NCI-H146 treated with DMSO at 0.1 percent for 48 hours (cell line): ENCODE data around the gene SPAG9.
A peak's percentile ranks its signal among the peaks of the same experiment; 100 is the strongest.
"Not testable (repeated sequence)": the region's sequence is repeated elsewhere in the genome, so short reads cannot be mapped to it uniquely, and the experiment has no call there.

ENCODE experiments used
- DNase-seq: peaks from one replicate; lab custom pipeline; 2025; ENCODE audit not compliant: unreplicated experiment; lab: John Stamatoyannopoulos, UW

The SPAG9 gene

DNA sequence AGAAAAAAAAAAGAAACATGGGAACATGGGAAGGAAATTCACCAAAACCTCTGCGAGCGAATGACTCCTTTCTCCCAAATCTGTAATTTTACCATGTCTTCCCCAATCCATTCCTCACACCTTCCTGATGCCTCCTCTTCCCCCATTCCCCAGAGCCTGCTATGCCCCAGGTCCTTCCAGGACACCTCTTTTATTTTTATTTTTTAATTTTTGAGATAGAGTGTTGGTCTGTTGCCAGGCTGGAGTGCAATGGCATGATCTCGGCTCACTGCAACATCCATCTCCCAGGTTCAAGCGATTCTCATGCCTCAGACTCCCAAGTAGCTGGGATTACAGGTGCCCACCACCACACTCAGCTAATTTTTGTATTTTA, 179.0 kb downstream of the SPAG9 start:
- not testable (repeated sequence) for DNase-seq

- no peak for DNase-seq
Observed at GRCh38 chr17:50939795-50940684, 180.6 kb downstream of the SPAG9 start.

- no peak for DNase-seq
Observed at GRCh38 chr17:50939542-50939794, 181.2 kb downstream of the SPAG9 start.

DNA sequence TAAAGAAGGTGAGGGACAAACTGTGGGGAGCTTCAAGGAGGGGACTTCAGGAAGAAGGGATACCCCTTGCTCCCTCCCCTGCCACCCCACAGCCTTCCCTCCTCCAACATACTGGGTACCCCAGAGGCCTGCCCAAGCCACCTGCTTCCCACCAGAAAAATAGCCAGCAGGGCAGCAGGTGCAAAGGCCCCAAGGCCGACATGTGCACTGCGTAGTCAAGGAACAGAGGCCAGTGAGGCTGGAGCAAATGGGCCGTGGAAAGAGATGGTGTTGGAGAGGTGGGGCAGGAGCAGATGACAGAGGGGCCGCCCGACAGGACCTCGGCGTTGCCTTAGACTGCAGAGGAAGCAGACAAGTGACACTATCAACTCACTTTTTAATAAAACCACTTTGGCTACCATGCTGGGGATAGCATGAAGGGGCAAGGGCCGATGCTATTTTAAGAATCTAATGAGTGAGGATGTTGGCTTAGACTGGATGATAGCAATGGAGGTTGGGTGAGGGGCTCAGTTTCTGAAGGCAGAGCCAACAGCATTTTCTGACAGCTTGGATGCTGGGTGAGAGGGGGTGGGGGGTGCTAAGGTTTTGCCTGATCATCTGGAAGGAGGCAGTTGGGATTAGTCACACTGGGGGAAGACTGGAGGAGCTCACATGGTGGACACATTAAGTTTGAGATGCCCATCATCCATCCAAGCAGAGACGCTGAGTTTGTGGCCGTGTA, 181.7 kb downstream of the SPAG9 start:
- no peak for DNase-seq

DNA sequence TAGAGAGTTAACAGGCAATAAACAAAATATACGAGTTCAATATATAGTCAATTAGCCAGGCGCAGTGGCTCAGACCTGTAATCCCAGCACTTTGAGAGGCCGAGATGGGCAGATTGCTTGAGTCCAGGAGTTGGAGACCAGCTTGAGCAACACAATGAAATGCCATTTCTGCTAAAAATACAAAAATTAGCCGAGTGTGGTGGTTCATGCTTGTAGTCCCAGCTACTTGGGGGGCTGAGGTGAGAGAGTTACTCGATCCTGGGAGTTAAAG, 184.7 kb downstream of the SPAG9 start:
- DNase-seq, result no peak

DNA sequence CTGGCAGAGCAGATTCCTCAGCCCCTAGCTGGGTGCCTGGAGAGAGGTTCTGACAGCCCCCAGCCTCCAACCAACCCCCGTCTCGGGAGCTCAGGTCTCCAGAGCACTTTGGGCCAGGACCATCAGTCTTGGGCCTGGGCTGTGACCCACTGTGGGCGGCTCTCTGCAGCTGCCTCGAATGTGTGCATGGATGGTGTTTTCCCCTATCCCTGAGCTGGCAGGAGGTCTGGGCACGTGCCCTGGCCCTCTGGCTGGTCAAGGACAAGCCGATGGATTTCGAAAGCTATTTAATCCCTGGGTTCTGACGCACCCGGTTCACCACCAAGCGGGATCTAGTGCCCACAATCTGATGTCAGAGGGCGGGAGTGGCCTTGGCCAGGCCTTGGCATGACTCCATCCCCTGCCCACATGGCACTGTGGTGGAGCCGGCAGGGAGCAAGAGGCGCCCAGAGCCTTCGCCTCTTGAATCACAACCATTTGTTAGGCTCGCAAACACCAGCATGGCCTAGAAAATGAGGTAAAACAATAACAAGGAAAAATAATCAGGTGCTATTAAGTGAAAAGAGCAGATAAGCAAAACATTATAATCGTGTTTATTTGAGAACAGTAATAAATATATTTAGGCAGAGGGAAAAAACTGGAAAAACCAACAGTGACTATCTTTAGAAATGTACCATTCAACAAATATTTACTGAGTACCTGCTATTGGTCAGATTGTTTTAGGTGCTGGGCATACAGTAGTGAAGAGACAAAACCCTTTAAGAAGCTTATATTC, 185.3 kb downstream of the SPAG9 start:
- no peak for DNase-seq

DNA sequence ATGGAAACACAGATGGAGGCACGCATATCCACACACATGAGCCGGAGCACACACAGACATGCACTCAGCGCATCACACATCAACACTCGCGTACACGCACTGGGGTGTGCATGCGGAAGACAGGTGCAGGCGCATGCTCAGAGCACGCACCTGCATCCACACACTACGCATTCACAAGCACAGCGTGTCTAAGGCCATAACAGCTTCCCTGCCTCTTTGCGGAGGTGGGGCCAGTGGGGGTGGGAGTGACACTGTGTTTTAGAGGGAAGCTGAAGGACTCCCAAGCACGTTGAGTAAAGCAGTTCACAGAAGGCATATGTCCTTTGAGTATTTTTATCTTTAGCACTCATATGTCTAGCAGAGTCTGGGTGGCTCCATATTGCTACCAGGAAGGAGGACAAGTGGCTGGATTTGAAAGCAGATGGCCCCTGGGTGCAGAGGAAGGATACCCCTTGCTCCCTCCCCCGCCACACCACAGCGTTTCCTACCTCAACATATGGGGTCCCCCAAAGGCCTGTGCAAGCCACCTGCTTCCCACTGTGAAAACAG, 185.9 kb downstream of the SPAG9 start:
- DNase-seq, result no peak

DNA sequence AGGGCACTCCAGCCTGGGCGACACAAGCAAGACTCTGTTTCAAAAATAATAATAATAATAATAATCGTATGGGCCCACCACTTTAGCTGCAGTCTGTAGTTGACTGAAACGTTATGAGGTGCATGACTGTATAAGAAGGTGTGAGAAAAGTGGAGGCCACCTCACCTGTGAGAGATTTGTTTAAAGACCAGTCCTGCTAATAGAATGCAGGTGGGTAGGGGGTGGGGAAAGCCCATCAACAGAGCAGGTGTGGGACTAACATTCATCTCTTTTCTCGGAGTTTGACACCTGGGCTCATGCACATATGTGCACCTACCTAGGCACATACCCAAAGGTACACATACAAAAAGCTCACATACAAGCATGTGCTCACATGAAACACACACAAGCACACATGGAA, 186.5 kb downstream of the SPAG9 start:
- no peak for DNase-seq

- peak; percentile 55 for DNase-seq
Observed at GRCh38 chr17:50931144-50931908, 189.3 kb downstream of the SPAG9 start.

- no peak for DNase-seq
Observed at GRCh38 chr17:50928646-50929045, 192.0 kb downstream of the SPAG9 start.

DNA sequence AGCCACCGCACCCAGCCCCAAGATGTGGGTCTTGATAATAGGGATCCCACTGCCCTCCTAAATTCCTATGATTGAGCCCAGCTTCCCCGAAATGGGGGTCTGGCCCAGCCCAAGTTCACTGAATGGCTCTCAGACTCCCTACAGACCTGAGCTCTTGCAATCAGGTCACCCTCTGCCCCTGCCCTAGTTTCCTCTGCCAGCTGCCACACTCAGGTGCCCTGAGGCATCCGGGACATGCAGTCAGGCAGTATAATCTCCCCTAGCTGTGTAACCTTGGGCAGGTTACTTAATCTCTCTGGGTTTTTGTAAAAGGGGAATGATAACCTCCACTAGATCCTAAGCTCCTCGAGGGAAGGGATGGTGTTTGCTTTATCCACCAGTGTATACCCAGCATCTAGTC, 193.4 kb downstream of the SPAG9 start:
- no peak for DNase-seq

DNA sequence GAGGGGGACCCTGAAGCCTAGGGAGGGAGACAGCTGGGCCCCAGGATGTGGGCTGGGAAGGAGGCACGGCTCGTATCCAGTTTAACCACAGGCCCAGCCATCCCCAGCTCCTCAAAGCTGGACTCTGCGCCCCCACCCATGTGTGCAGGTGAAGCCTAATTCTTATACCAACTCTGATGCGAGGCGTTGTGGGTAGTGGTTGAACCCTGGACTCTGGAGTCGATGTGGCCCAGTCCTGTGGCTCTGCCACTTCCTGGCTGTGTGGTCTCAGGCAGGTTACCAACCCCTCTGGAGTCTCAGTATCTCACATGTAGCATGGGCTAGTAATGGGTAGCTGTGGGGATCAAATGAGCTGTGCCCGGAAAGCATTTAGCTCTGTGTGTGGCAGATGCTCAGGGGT, 194.1 kb downstream of the SPAG9 start:
- no peak for DNase-seq

DNA sequence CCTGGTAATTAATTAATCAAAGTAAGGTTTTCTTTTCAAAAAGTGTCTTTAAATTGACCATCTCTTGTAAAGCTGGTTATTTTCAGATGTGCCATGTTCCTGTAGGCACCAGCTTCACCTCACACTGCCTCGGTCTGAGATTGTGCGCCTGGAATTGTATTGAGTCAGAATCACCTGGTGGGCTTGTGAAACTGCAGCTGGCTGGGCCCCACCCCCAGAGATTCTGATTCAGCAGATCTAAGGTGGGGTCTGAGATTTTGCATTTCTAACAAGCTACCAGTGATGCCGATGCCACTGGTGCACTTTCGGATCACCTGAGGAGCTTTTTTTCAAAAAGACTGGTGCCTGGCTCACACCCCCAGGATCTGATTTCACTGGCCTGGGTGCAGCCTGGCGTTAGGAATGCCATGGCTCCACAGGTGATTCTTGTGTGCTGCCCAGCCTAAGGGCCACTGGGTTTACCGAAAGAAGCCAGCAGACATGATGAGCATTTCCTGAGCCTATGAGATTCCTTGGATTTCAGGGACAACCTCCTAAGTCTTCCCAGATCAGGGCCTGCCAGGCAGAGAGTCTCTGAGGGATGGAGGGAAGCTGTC, 195.3 kb downstream of the SPAG9 start:
- no peak for DNase-seq

DNA sequence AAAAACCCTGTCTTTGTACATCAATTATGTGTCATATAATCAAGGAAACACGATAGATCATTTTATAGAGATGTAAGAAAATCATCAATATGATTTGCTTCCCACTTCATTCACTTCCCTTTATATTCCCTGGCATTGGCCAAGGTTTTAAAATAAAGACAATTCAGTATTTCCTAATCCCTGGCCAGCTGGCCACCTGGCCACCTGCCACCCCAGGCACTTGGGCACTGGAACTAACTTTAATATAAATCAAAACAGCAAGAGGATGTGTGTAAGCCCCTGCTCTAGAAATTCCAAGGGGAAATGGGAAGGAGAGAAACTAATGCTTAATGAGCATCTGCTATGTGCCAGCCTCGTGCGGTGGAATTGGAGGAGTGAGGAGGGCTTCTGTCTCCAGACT, 195.9 kb downstream of the SPAG9 start:
- no peak for DNase-seq

- no peak for DNase-seq
Observed at GRCh38 chr17:50924300-50924699, 196.4 kb downstream of the SPAG9 start.

GRCh38 chr17:50923611-50924010, 197.1 kb downstream of the SPAG9 start:
- DNase-seq, result no peak

DNA sequence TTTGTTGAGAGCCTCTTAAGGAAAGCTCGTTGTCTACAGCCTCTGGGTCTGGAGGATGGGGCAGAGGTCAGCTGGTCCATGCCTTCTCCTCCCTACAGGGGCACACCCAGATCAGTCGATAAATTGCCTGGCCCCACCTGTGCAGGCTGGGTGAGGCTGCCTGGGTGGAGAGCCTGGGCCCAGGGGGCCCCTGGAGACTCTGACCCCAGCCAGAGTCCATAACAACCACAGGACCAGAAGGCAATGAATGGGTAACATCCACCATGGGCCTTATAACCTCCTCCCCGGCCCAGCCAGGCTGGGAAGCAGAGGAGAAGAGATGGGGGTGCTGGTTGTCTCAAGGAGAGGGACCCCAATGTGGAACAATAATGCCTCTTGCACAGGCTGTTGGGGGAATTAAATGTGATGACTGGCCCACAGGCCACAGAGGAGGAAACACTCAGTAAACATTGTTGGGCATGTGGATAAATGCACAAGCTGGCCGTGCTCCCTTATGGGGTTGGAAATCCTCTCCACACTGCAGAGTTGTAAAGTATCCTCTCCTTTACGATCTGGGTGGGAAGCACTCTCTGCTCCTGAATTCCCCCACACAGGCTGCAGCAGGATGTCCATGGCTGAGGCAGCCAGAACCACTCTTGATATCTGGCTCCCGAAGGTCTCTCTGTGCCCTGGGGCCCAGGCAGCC, 197.8 kb downstream of the SPAG9 start:
- DNase-seq, result no peak

GRCh38 chr17:50922107-50922506, 198.6 kb downstream of the SPAG9 start:
- DNase-seq, result no peak

DNA sequence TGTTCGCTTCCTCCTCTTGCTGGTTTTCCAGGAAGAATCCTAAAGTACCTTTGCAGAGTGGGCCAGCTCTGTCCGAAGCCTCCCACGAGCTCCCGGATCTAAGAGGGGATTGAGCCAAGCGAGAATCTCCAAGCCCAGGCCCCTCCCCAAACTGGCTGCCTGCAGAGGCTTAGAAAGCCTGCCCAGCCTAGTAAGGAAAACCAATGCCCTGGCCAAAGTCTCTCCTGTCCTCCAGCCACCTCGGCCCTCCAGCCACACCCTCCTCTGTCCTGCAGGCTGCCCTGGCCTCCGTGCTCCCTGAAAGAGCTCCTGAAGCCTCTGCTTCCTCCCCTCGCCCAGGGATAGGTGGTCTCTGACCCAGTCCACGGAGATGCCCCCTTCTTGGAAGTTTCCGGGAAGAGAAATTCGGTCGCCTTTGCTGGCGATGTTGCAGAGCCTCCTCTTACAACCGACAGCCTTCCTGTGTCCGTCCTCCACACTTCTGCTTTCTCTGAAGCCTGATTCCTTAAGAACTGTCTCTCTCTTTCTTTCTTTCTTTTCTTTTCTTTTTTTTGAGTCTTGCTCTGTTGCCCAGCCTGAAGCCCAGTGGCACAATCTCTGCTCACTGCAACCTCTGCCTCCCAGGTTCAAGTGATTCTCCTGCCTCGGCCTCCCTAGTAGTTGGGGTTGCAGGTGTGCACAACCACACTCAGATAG, 199.6 kb downstream of the SPAG9 start:
- DNase-seq, result no peak

DNA sequence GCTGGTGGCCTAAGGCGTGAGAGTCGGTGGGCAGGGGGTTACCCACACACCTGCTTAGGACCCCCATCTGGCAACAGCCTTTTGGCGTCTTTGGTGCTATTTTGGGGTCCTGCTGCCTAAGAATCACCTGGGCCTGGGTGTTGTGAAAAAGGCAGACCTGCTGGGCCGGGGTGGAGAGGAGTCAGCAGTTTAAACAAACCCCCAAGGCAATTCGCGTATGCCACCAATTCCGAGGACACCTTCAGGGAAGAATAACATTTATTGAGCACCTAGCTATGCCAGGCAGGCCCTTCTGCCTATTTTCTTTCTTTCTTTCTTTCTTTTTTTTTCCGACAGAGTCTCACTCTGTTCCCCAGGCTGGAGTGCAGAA, 200.6 kb downstream of the SPAG9 start:
- DNase-seq, result peak; percentile 54
